GM21717 (cell line): ENCODE measurements around the gene DCC.

Experiments used
- ATAC-seq: cut with Tn5 transposase; IDR thresholded peaks from one replicate; pipeline ENCODE4 v1.9.1; 2021; ENCODE audit warnings: mild to moderate bottlenecking, moderate library complexity; ENCODE audit not compliant: unreplicated experiment

Gene DCC

DNA sequence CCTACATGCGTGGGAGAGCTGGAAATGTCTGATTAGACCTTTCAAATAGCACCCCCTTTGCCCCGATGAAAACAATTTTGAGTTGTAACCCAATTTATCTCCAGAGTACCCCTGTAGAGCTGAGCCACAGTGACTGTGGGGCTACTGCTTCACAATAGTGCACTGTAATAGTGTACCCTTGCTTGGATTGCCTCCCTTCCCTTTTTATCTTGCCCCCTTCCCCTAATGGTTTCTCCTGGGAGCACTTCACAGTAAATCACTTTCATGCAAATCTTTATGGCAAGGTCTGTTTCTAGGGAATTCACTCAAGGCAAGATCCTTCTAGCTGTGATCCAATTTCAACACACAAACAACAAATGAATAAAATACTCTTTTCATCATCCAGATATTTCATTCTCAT lies 1196.9 kb downstream of the DCC start:
- no peak for ATAC-seq

DNA sequence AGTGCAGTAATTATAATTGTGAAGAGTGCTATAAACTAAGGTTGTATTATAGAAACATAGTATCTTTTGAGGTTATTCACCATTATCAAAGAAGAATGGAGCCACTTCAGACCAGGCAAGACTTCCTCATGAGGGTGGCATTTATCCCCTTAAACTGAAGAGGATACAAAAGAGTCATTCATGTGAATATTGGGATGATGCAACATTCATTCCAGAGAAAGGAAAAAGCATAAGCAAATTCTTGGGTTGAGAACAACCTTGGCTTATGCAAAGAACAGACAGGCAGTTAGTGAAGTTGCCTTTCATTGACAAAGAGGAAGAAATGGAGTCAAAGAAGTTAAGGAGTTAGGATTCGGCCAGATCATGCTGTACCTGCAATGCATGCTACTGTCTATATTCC lies 1201.9 kb downstream of the DCC start:
- ATAC-seq: no peak

DNA sequence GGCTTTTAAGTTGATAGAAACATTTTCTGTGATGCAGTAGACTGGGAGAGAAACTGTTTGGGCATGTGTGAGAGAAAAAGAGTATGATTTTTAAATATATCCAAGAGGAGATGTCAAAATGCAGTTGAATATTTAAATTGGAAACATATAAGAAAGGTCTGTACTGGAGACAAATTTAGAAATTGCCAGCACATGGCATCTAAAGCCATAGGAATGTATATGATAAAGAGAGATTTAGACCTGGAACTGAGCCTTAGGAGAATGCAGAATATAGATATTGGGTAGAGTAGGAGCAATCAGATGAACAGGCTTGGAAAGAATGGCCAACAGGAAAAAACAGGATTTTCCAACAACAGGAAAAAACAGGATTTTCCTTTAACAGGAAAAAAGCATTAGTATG lies 1203.7 kb downstream of the DCC start:
- no peak for ATAC-seq

DNA sequence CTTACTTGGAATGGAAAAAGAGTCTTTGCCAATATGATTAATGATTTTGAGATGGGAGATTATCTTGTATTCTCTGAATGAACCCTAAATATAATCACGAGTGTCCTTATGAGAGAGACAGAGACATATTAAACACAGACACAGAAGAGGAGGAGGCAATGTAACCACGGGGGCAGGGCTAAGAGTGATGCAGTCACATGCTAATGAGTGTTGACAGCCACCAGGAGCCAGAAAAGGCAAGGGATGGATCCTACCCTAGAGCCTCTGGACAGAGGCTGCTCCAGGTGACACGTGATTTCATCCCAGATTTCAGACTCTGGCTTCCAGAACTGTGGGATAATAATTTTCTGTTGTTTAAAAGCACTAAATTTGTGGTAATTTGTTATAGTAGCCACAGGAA lies 1204.9 kb downstream of the DCC start:
- ATAC-seq: no peak

DNA sequence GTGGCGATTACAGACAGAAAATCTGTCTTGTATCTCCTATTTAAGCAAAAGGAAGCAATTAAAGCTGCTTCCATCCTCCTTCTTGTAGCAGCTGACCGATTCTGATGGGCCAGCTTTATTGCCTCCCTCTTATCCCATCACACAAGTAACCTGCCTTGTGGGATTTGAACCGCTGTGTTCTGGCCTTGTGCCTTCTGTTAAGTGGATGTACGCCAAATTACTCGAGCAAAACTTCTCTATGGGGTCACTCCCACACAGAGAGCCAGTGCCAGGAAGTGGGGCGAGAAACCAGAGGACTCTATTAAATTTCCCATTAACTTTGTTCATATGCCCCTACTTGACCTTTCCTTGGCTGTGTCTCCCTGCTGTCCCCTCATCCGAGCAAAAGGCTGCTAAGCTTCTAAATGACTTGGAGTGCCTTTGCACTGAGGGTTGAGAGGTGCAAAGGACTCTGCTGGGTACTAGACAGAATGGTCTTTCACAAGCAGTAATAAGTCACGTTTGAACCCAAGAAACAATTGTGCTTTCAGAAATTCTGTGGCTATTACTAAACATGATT lies 1212.0 kb downstream of the DCC start:
- no peak for ATAC-seq

DNA sequence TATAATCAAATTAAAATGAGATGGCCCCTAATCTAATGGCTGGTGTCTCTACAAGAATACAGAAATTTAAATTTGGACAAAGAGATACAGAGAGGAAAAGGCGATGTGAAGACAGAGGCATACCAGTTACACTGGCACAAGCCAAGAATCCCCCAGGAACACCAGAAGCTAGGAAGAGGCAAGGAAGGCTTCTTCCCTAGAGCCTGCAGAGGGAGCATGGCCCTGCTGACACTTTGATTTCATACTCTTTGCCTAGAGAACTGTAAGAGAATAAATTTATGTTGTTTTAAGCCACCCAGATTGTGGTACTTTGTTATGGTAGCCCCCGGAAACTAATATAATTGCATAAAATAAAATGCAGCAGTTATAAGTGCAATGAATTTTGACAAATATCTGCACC lies 1213.0 kb downstream of the DCC start:
- ATAC-seq: no peak

DNA sequence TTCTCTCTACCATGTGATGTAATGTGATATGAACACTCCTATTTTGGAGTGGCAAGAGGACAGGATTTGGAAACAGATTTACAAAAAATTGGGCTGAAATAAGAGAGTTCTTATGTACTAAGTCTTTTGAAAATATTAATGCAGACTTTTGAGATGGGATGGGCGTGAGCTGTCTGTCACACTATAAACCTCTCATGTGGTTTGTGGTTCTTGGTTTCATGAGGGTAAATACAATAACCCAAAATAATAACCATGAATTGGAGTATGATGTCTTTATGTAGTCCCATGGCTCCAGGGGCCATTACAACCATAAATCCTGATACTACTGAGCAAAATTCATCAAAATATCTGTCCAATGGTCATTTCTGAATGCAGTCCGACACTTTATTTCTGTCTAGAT lies 1216.5 kb downstream of the DCC start:
- no peak for ATAC-seq

DNA sequence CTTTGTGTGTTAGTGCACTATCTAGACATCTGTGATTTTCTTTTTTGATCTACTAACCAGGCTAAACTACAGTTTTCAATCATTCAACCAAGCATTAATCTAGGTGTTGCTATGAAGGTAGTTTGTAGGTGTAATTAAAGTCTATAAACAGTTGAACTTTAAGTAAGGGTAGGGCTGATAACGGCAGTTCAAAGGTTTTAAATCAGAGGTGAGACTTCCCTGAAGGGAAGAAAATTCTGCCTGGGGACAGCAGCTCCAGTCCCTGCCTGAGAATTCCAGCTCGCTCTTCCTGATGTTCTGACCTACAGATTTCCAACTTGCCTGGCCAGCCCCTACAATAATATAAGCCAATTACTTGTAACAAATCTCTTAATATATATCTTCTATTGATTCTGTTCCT lies 1220.5 kb downstream of the DCC start:
- no peak for ATAC-seq

DNA sequence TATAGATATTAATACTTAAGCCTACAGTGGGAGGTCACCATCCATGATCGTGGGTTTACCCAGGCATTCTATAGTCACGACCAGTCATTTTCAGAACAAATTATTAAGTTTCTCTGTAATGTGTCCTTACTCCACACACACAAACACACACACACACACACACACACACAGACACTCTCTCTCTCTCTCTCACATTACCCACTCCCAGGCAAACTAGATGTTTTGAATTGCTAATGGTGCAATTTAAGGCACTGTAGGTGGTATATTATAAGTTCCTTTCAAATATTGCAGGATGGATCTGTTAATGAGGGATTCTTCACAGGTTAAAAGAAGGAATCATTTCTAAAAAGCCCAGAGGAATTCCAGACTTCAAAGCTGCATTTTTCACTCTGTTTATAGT lies 1226.6 kb downstream of the DCC start:
- ATAC-seq: no peak

DNA sequence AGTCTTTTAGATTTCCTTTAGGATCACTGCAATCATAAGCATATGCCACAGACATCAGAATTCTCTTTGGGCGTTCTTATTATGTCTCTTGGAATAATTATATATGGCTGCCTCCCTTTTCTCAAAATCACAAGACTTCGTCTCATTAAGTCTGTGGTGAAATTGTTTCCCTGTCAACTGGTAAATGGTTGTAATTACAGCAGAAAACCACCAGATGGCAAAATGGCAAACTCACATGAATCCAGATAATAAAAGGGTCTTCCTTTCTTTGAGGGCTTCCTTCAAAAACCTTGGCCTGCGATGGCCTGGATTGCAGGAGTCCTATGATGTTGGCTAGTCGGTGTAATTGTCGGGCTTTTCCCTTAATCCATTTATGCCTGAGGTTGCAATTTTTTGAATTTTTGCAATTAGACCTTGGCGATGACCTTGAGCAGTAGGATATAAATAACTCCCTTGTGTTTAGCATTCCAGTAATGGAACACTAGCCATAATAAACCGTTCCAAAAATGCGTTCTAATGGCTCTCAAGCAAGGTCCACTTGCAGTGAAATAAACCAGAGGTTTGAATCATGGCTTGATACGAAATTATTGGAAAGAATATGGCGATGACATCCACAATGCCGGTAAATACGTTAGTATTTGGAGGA lies 1228.1 kb downstream of the DCC start:
- ATAC-seq: no peak
